ENCODE measurements around the gene IRF7.

DNA sequence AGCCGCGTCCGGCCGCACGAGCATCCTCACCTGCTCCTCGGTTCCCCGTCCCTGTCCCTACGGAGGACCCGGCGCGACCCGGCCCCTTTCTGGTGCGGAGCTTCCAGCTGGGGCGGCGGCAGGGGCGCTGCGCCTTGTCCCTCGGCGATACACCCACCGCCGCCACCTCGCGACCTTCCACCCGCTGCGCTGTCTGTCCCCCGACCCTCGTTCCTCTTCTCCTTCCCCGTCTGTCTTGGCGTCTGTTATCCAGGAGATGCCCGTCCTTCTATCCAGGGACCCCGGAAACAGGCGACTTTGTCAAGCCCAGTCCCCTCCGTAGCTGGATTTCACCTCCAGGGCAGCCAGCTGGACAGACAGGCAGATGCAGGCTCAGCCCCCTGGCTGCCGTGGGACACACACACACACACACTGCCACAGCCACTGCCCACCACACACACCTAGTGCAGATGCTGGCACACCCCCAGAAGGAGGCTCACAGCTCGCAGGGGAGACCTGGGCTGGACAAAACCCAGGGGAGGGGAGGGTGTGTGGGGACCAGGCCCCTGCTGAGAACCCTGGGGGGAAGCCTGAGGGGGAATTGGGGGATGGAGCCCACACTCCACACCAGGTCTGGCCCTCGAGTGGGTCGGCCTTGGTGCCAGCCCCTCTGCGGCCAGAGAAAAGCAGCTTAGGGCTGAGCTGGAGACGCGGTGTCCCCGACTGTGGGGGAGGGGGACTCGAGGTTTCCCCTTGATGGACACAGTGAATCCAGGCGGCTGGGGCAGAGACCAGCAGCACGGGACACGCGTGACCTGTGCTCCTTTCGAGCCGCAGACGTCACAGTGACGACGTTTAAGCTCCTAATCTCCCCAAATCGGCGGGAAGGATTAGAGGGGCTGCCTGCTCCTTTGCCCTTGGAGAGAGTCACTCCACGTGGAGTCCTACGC is 22.1 kb upstream of the IRF7 start:
- TF ChIP-seq, protein P1, sequence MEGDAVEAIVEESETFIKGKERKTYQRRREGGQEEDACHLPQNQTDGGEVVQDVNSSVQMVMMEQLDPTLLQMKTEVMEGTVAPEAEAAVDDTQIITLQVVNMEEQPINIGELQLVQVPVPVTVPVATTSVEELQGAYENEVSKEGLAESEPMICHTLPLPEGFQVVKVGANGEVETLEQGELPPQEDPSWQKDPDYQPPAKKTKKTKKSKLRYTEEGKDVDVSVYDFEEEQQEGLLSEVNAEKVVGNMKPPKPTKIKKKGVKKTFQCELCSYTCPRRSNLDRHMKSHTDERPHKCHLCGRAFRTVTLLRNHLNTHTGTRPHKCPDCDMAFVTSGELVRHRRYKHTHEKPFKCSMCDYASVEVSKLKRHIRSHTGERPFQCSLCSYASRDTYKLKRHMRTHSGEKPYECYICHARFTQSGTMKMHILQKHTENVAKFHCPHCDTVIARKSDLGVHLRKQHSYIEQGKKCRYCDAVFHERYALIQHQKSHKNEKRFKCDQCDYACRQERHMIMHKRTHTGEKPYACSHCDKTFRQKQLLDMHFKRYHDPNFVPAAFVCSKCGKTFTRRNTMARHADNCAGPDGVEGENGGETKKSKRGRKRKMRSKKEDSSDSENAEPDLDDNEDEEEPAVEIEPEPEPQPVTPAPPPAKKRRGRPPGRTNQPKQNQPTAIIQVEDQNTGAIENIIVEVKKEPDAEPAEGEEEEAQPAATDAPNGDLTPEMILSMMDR (IDR thresholded peaks at IDR 0.05; ENCODE audit: insufficient read depth, low read depth, low read length) = no peak
- peak; percentile 76 for TF ChIP-seq EZH2 (IDR thresholded peaks at IDR 0.05; ENCODE audit: insufficient read depth, low read length)

Measured in astrocyte (in vitro differentiated cells and primary cell).